ENCODE results near the gene LAMA1.
"Not testable (repeated sequence)": the region's sequence is repeated elsewhere in the genome, so short reads cannot be mapped to it uniquely, and the experiment has no call there.

GRCh38 chr18:7144921-7145320, 27.3 kb upstream of the LAMA1 start:
- not testable (repeated sequence) for TF ChIP-seq CTCF (conservative IDR thresholded peaks at IDR 0.05; ENCODE audit: low read length); EZH2phosphoT487 (IDR thresholded peaks at IDR 0.05; ENCODE audit: borderline replicate concordance)

Data from Loucy (cell line).